Body of pancreas (tissue), 4 donors: ENCODE data around the gene UBN1. TPM values are rescaled to one million over a fixed set of nuclear protein-coding genes. Genes with fewer than 3 reads are reported as not detected.

Experiments used
- ATAC-seq: fragments of 150-250 bp; one replicate; pipeline ENCODE4 v1.9.1; 2016
- DNase-seq, 4 donors: peaks; one replicate each; pipeline ENCODE4 v3.0.0-alpha.2; 2019
- H3K27ac ChIP-seq, 4 donors: fragments of 200-600 bp; sonication (generic); 1 replicate in 3 of 4; 2 replicates in 1 of 4; pipeline versions ENCODE4 v1.5.1 to v1.6.1; 2016 to 2019; ENCODE audit warnings: mild to moderate bottlenecking in 1 of 4, mixed read lengths in 1 of 4, moderate library complexity in 1 of 4
- H3K27me3 ChIP-seq, 2 donors: fragments of 200-600 bp; sonication (generic); one replicate each; pipeline ENCODE4 v1.6.0; 2016; ENCODE audit warnings: mild to moderate bottlenecking in 1 of 2
- H3K36me3 ChIP-seq, 2 donors: fragments of 200-600 bp; sonication (generic); replicated peaks in 1 of 2; 2 replicates each; pipeline ENCODE4 v1.5.1; 2016; ENCODE audit warnings: low read depth in 2 of 2; ENCODE audit not compliant: insufficient read depth in 1 of 2
- H3K4me1 ChIP-seq: fragments of 200-600 bp; sonication (generic); one replicate; pipeline ENCODE4 v1.6.0; 2016
- H3K4me3 ChIP-seq, 2 donors: fragments of 200-600 bp; sonication (generic); 1 replicate in 1 of 2; 2 replicates in 1 of 2; pipeline ENCODE4 v1.5.1; 2016 to 2019
- H3K9me3 ChIP-seq, 3 donors: fragments of 200-600 bp; sonication (generic); 1 replicate in 2 of 3; 2 replicates in 1 of 3; pipeline ENCODE4 v1.5.1; 2016
- CTCF ChIP-seq, 7 experiments: fragments of 450-650 bp in 4 of 7; fragments of 200-600 bp in 3 of 7; sonication (generic) in 3 of 7; IDR thresholded peaks; one replicate each; pipeline ENCODE4 v1.5.1; 2016 to 2019; ENCODE audit warnings: antibody characterized with exemption in 7 of 7
- POLR2A ChIP-seq, 3 donors: fragments of 450-650 bp; IDR thresholded peaks; one replicate each; pipeline ENCODE4 v1.6.1; 2016; ENCODE audit warnings: antibody characterized with exemption in 3 of 3, mild to moderate bottlenecking in 2 of 3
- WGBS, 2 donors: methylation state at CpG; one replicate each; pipeline ENCODE4 v1.1.5; 2017; 5-methylcytosine and 5-hydroxymethylcytosine counted together
- intact Hi-C: fragments of 100-400 bp; cut with DNase I; formaldehyde crosslinking; loops from one replicate; pipeline ENCODE4 v1.15.1; 2023
- total RNA-seq, 2 donors: library from RNA; depleted of rRNA; stranded (reverse); fragments of >200 nt; gene quantifications; one replicate each; pipeline ENCODE4 v1.1.0, GENCODE V29; 2016

UBN1 gene
- total RNA-seq, 2 donors from 2014 or later, result 20.8 to 41.2 TPM

DNA sequence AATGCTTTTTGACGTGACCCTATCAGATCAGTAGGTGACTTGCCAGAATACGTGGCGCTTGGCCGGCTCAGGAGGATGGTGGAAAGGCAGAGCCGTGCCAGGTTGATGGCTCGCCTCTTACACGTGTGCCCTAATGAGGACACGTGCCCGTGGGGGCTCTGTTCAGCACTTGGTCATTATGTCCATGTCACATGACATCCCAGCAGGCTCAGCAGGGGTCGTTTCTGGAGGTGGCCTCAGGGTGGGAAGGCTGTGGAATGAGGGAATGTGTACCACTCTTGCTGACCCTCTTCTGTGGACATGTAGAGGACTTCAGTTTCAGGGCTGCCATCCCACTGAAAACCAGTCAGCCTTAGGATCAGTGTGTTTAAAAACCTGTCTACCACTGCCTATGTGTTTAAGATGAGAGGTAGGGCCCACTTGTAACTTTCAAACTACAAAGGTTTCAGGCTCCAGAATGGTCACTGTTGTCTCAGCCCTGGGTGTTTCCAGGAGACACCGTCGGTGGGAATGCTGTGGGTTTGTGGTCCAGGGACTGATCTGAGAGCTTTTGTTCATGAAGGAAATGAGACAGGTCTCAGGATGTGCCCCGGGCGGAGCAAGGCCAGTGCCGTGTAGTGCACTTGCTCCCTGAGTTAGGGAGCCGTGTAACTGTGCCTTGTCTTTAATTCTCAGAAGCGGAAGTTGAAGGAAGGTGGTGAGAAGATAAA lies 12.1 kb downstream of the UBN1 start:
- H3K27ac ChIP-seq, result no peak overlapping the region
- no peaks in the 10 kb centered on the region for H3K9me3 ChIP-seq
- ATAC-seq (no peak), DNase-seq (no peak)
- H3K36me3 ChIP-seq, result peaks cover 5 to 34% of the 10 kb centered on the region in 2 donors
- TF ChIP-seq CTCF (IDR thresholded peaks at IDR 0.05) (no peak), POLR2A (IDR thresholded peaks at IDR 0.05) (no peak)
- WGBS, 2 donors, result 84 to 89% methylated on average over 17 of the region's 17 CpGs
- peaks cover 11% of the 10 kb centered on the region for H3K4me1 ChIP-seq
- intact Hi-C loops, result loop anchor here (10.0 kb wide), 1 partner anchor 75 kb away; the partner anchor contains the start of gene PPL
- no peaks in the 10 kb centered on the region for H3K27me3 ChIP-seq
- H3K4me3 ChIP-seq, result no peak overlapping the region

DNA sequence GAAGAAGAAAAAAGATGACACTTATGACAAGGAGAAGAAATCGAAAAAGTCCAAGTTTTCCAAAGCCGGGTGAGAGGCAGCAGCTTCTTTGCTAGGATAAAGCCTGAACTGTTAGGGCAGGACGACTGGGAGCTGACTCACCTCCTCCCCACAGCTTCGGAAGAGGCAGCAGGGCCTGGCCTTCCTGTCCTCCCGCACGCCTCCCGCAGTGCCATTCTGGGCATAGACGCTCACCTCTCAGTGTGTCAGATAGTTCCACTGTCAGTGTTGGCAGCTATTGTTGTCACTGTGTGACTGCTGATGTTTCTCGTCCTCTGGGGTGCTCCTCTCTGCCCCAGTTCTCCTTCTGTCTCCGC lies 12.6 kb downstream of the UBN1 start:
- H3K4me1 ChIP-seq, result peaks cover 11% of the 10 kb centered on the region
- no peak overlapping the region for H3K4me3 ChIP-seq
- no peaks in the 10 kb centered on the region for H3K9me3 ChIP-seq
- H3K27me3 ChIP-seq, result no peaks in the 10 kb centered on the region
- no peak for TF ChIP-seq POLR2A (IDR thresholded peaks at IDR 0.05)
- no peak for TF ChIP-seq CTCF (IDR thresholded peaks at IDR 0.05)
- WGBS, 2 donors, result 87 to 89% methylated on average over 9 to 10 of the region's 10 CpGs
- ATAC-seq (no peak), DNase-seq (no peak)
- no peak overlapping the region for H3K27ac ChIP-seq
- H3K36me3 ChIP-seq, result peaks cover 5 to 34% of the 10 kb centered on the region in 2 donors
- intact Hi-C loops, result loop anchor here (10.0 kb wide), 1 partner anchor 75 kb away; the partner anchor contains the start of gene PPL

DNA sequence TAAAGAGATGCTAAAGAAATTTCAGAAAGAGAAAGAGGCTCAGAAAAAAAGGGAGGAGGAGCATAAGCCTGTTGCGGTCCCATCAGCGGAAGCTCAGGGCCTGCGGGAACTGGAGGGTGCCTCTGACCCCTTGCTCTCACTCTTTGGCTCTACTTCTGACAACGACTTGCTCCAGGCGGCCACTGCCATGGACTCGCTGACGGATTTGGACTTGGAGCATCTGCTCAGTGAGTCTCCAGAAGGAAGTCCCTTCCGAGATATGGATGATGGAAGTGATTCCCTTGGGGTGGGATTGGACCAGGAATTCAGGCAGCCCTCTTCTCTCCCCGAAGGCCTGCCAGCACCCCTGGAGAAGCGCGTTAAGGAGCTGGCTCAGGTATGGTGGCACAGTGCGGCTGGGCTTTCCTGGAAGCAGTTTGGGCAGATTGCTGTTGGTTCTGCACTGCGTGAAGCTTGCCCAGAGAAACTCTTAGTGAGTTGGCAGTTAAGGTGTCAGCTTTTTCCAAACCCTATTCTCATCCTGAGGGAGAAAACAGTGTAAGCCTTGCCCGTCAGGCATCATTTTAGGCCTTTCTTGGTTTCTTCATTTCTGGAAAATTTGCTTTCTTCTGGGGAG lies 13.6 kb downstream of the UBN1 start:
- DNase-seq (no peak), ATAC-seq (no peak)
- Histone ChIP-seq H3K27ac (no peak overlapping the region), H3K4me1 (peaks cover 11% of the 10 kb centered on the region), H3K9me3 (no peaks in the 10 kb centered on the region), H3K4me3 (no peak overlapping the region), H3K36me3 (peaks cover 5 to 29% of the 10 kb centered on the region in 2 donors), H3K27me3 (no peaks in the 10 kb centered on the region)
- TF ChIP-seq POLR2A (IDR thresholded peaks at IDR 0.05) (no peak), CTCF (IDR thresholded peaks at IDR 0.05) (no peak)
- 87 to 91% methylated on average over 12 to 14 of the region's 14 CpGs for WGBS, 2 donors
- intact Hi-C loops, result no loop called here

DNA sequence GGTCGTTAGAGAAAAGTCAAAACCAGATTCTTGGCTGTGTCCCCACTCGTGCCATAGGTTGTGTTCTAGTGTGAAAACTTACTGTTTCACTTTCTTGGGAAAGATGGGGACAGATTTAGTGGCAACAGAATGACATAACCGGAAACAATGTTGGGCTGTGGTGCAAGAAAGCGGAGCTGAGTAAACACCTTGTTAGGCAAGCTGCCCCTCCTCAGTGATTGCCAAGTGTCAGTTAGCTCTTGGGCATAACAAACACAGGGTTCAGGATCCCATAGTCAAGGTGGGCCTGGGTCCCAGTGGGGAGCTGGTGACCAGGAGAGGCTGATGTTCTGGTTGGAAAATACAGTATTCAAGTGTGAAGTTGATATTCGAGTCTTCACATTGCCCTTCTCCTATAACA lies 15.4 kb downstream of the UBN1 start:
- no peak overlapping the region for H3K4me3 ChIP-seq
- ATAC-seq, result peak; percentile 62
- peaks cover 20% of the 10 kb centered on the region for H3K4me1 ChIP-seq
- DNase-seq, result peak in 3 of 4 donors; percentile 31 to 34 (median 33)
- peaks cover 5 to 24% of the 10 kb centered on the region in 2 donors for H3K36me3 ChIP-seq
- TF ChIP-seq CTCF (IDR thresholded peaks at IDR 0.05) (no peak), POLR2A (IDR thresholded peaks at IDR 0.05) (no peak)
- intact Hi-C loops, result no loop called here
- peak overlapping the region in 2 of 4 donors; percentile 10 to 22 for H3K27ac ChIP-seq
- no peaks in the 10 kb centered on the region for H3K27me3 ChIP-seq
- 44 to 45% methylated on average over 5 of the region's 5 CpGs for WGBS, 2 donors
- H3K9me3 ChIP-seq, result no peaks in the 10 kb centered on the region
